Loucy (cell line): ENCODE results near the gene KDM2B.

Experiments
- H2AFZ ChIP-seq: fragments of 200-600 bp; sonication (generic); 2 replicates; pipeline ENCODE4 v1.6.0; 2016; ENCODE audit warnings: antibody characterized with exemption, mild to moderate bottlenecking, low read length, moderate library complexity
- H3F3A ChIP-seq: fragments of 200-600 bp; 2 replicates; pipeline ENCODE4 v1.6.0; 2016; ENCODE audit warnings: antibody characterized with exemption, low read depth, mild to moderate bottlenecking
- H3K27me3 ChIP-seq: fragments of 200-600 bp; sonication (generic); 2 replicates; pipeline ENCODE4 v1.6.1; 2014; ENCODE audit warnings: low read length, mild to moderate bottlenecking; ENCODE audit not compliant: insufficient read depth, poor library complexity, severe bottlenecking
- H3K36me3 ChIP-seq: fragments of 200-600 bp; sonication (generic); 2 replicates; pipeline ENCODE4 v1.6.1; 2016; ENCODE audit warnings: low read length; ENCODE audit not compliant: insufficient read depth
- H3K4me1 ChIP-seq: fragments of 200-600 bp; sonication (generic); 2 replicates; pipeline ENCODE4 v1.5.1; 2014; ENCODE audit warnings: low read length, mild to moderate bottlenecking; ENCODE audit not compliant: insufficient read depth, poor library complexity, severe bottlenecking
- H3K4me2 ChIP-seq: fragments of 200-600 bp; sonication (generic); 2 replicates; pipeline ENCODE4 v1.6.0; 2014; ENCODE audit warnings: antibody characterized with exemption, low read length, low read depth, mild to moderate bottlenecking; ENCODE audit not compliant: poor library complexity, severe bottlenecking
- H3K4me3 ChIP-seq: fragments of 200-600 bp; sonication (generic); 2 replicates; pipeline ENCODE4 v1.5.1; 2014; ENCODE audit warnings: low read length, mild to moderate bottlenecking, mixed read lengths; ENCODE audit not compliant: poor library complexity, severe bottlenecking
- H3K79me2 ChIP-seq: fragments of 200-600 bp; sonication (generic); 2 replicates; pipeline ENCODE4 v1.6.1; 2014; ENCODE audit warnings: low read length; ENCODE audit not compliant: insufficient read depth
- H3K9ac ChIP-seq: fragments of 200-600 bp; sonication (generic); 2 replicates; pipeline ENCODE4 v1.6.0; 2014; ENCODE audit warnings: mild to moderate bottlenecking, low read depth, low read length, moderate library complexity; ENCODE audit not compliant: poor library complexity, severe bottlenecking
- H3K9me2 ChIP-seq: fragments of 200-600 bp; sonication (generic); replicated peaks from 2 replicates; pipeline ENCODE4 v1.6.1; 2016; ENCODE audit warnings: low read depth, low read length, mixed read lengths
- H3K9me3 ChIP-seq: fragments of 200-600 bp; sonication (generic); 2 replicates; pipeline ENCODE4 v1.6.1; 2014; ENCODE audit warnings: mild to moderate bottlenecking, antibody characterized with exemption, low read length, low read depth; ENCODE audit not compliant: insufficient read depth
- H4K20me1 ChIP-seq: fragments of 200-600 bp; sonication (generic); 2 replicates; pipeline ENCODE4 v1.6.0; 2014; ENCODE audit warnings: antibody characterized with exemption, low read length, mild to moderate bottlenecking; ENCODE audit not compliant: insufficient read depth, poor library complexity, severe bottlenecking
- EZH2phosphoT487 ChIP-seq: fragments of 200-600 bp; IDR thresholded peaks from 2 replicates; pipeline ENCODE4 v1.6.1; 2018; ENCODE audit warnings: antibody characterized with exemption, mild to moderate bottlenecking, moderate library complexity, borderline replicate concordance
- TF ChIP-seq, protein P1 (sequence below): fragments of 200-600 bp; sonication (generic); conservative IDR thresholded peaks from 2 replicates; pipeline ENCODE4 v1.5.1; 2014; ENCODE audit warnings: mild to moderate bottlenecking, antibody characterized with exemption, low read length

Gene KDM2B

DNA sequence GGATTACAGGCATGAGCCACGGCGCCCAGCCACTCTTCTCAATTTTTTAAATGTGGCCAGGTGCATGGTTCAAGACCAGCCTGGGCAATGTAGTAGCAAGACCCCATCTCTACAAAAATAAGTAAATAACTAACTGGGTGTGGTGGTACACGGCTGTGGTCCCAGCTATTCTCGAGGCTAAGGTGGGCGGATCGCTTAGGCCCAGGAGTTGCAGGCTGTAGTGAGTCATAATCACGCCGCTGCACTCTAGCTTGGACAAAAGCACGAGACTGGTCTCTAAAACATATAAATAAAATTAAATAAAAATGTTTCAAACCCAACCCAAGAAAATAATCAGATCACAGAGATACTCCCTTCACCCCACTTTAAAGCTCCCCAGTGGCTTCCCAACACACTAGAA lies 8.9 kb downstream of the KDM2B start:
- H3K9ac ChIP-seq: no peak overlapping the region
- H3K27me3 ChIP-seq: no peaks in the 10 kb centered on the region
- H2AFZ ChIP-seq: no peak overlapping the region
- no peak overlapping the region for H3K4me2 ChIP-seq
- TF ChIP-seq, protein P1, sequence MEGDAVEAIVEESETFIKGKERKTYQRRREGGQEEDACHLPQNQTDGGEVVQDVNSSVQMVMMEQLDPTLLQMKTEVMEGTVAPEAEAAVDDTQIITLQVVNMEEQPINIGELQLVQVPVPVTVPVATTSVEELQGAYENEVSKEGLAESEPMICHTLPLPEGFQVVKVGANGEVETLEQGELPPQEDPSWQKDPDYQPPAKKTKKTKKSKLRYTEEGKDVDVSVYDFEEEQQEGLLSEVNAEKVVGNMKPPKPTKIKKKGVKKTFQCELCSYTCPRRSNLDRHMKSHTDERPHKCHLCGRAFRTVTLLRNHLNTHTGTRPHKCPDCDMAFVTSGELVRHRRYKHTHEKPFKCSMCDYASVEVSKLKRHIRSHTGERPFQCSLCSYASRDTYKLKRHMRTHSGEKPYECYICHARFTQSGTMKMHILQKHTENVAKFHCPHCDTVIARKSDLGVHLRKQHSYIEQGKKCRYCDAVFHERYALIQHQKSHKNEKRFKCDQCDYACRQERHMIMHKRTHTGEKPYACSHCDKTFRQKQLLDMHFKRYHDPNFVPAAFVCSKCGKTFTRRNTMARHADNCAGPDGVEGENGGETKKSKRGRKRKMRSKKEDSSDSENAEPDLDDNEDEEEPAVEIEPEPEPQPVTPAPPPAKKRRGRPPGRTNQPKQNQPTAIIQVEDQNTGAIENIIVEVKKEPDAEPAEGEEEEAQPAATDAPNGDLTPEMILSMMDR: no peak
- TF ChIP-seq EZH2phosphoT487: no peak
- no peaks in the 10 kb centered on the region for H3K9me3 ChIP-seq
- H4K20me1 ChIP-seq: no peaks in the 10 kb centered on the region
- no peak overlapping the region for H3K4me3 ChIP-seq
- no peaks in the 10 kb centered on the region for H3K9me2 ChIP-seq
- H3K36me3 ChIP-seq: peaks cover 19% of the 10 kb centered on the region; the same call in 1 of the 2 replicates
- no peaks in the 10 kb centered on the region for H3F3A ChIP-seq
- no peaks in the 10 kb centered on the region for H3K4me1 ChIP-seq
- peaks cover 4% of the 10 kb centered on the region; the same call in 1 of the 2 replicates for H3K79me2 ChIP-seq

DNA sequence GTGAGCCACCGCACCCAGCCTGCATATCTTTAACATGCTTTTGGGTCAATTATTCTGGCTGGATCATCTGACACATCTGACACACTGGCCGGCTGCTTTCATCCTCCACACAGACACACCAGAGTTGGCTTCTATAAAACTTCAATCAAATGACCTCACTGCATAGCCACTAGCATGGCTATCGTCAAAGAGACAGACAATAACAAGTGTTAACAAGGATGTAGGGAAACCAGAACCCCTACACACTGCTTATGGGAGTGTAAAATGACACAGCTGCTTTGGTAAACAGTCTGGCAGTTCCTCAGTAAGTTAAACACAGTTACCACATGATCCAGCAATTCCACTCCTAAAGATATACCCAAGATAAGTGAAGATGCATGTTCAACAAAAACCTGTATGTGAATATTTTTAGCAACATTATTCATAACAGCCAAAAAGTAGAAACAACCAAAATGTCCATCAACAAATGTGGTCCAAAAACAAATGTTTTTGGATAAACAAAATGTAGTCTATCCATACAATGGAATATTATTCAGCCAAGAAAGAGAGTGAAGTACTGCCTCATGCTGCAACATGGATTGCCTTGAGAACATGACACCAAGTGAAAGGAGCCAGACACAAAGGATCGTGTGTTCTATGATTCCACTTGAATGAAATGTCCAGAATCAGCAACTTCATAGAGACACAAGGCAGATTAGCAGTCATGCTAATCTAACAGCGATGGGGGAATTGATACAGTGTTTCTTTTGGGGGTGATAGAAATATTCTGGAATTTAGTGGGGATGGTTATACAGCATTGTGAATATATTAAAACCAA lies 10.1 kb downstream of the KDM2B start:
- H3K79me2 ChIP-seq: peaks cover 4% of the 10 kb centered on the region; the same call in 1 of the 2 replicates
- no peaks in the 10 kb centered on the region for H3K9me2 ChIP-seq
- no peak overlapping the region for H3K4me2 ChIP-seq
- H3K36me3 ChIP-seq: peaks cover 19% of the 10 kb centered on the region; the same call in 1 of the 2 replicates
- H3K9ac ChIP-seq: no peak overlapping the region
- no peak overlapping the region for H3K4me3 ChIP-seq
- no peak for TF ChIP-seq EZH2phosphoT487
- TF ChIP-seq, protein P1: no peak
- H3F3A ChIP-seq: no peaks in the 10 kb centered on the region
- H3K27me3 ChIP-seq: no peaks in the 10 kb centered on the region
- no peaks in the 10 kb centered on the region for H3K9me3 ChIP-seq
- no peaks in the 10 kb centered on the region for H4K20me1 ChIP-seq
- no peak overlapping the region for H2AFZ ChIP-seq
- no peaks in the 10 kb centered on the region for H3K4me1 ChIP-seq

DNA sequence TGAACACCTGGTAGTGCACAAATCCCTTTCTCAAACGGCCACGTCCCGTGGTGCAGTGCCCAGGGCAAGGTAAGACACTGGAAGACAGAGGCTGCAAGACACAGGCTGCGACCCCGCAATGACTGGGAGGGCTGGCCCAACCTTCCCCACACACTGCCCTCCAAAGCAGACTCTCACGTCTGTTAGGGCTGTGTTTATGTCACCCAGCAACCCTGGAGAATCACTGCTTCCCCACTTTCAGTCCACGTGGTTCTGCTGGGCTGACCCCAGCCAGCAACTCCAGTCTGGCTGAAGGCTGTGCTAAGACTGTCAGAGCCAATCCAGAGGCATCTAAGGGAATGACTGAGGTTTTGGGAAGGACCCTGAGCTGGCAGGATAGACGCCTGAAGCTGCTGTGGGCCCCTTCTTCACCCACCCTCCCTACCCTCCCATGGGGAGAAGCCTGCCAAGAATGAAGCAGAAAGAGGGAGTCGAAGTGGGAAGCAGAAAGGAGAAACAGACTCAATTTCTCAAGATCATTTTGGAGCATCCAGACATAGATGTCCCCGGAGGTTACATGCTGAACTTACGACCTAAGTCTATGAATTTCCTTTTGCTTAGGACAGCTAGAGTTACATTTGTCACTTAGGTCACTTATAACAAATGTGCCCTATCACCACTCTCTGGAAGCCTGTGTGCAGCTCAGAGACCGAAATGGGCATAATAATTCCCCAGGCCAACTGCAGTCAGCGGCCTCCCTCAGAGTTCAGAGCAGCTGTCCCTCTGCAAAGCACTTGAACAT lies 11.7 kb downstream of the KDM2B start:
- H4K20me1 ChIP-seq: no peaks in the 10 kb centered on the region
- H3K36me3 ChIP-seq: peaks cover 7% of the 10 kb centered on the region; the same call in 1 of the 2 replicates
- no peak overlapping the region for H2AFZ ChIP-seq
- no peak overlapping the region for H3K9ac ChIP-seq
- H3K27me3 ChIP-seq: no peaks in the 10 kb centered on the region
- H3K79me2 ChIP-seq: peaks cover 4% of the 10 kb centered on the region; the same call in 1 of the 2 replicates
- no peaks in the 10 kb centered on the region for H3K9me2 ChIP-seq
- no peak overlapping the region for H3K4me3 ChIP-seq
- no peaks in the 10 kb centered on the region for H3K4me1 ChIP-seq
- TF ChIP-seq, protein P1: no peak
- no peak for TF ChIP-seq EZH2phosphoT487
- no peaks in the 10 kb centered on the region for H3F3A ChIP-seq
- no peaks in the 10 kb centered on the region for H3K9me3 ChIP-seq
- no peak overlapping the region for H3K4me2 ChIP-seq
